ENCODE data around the gene WFDC6.

WFDC6 gene

GRCh38 chr20:45548410-45548809 lies 9.1 kb upstream of the WFDC6 start:
- intact Hi-C loops (cut with micrococcal nuclease), result no loop called here
- no peaks in the 10 kb centered on the region for H3K36me3 Mint-ChIP-seq (ENCODE audit: low read depth)

GRCh38 chr20:45547206-45547770 lies 8.0 kb upstream of the WFDC6 start, which contains the start of gene EPPIN:
Gene EPPIN, minus strand, starts transcription at chr20:45547401. Its CDS starts 44 bp downstream, at chr20:45547357.
- no peaks in the 10 kb centered on the region for H3K4me1 Mint-ChIP-seq (ENCODE audit: low read depth)
- H3K27ac Mint-ChIP-seq, result no peak within 1 kb of the TSS
- H3K27me3 Mint-ChIP-seq, result peaks cover 21% of the 10 kb centered on the region
- no peaks in the 10 kb centered on the region for H3K9me3 Mint-ChIP-seq
- H3K36me3 Mint-ChIP-seq (ENCODE audit: low read depth), result no peaks in the 10 kb centered on the region
- intact Hi-C loops (cut with micrococcal nuclease), result loop anchor here (2.0 kb wide), 1 partner anchor 224 kb away; no protein-coding TSS in a partner anchor
- H3K4me3 Mint-ChIP-seq, result no peak within 1 kb of the TSS

More at GRCh38 chr20:45548410-45548809, 9.1 kb upstream of the WFDC6 start:
- Mint-ChIP-seq H3K4me1 (ENCODE audit: low read depth) (no peaks in the 10 kb centered on the region), H3K9me3 (no peaks in the 10 kb centered on the region), H3K27ac (no peak overlapping the region), H3K27me3 (peaks cover 19% of the 10 kb centered on the region), H3K4me3 (no peak overlapping the region)

GRCh38 chr20:45545754-45546453 lies 6.6 kb upstream of the WFDC6 start:
- H3K27ac Mint-ChIP-seq, result no peak overlapping the region
- no peaks in the 10 kb centered on the region for H3K36me3 Mint-ChIP-seq (ENCODE audit: low read depth)
- no peaks in the 10 kb centered on the region for H3K4me1 Mint-ChIP-seq (ENCODE audit: low read depth)
- intact Hi-C loops (cut with micrococcal nuclease), result loop anchor here (2.0 kb wide), 1 partner anchor 225 kb away; no protein-coding TSS in a partner anchor
- no peaks in the 10 kb centered on the region for H3K9me3 Mint-ChIP-seq
- peaks cover 21% of the 10 kb centered on the region for H3K27me3 Mint-ChIP-seq
- H3K4me3 Mint-ChIP-seq, result no peak overlapping the region

GRCh38 chr20:45545351-45545750 lies 6.1 kb upstream of the WFDC6 start:
- Mint-ChIP-seq H3K4me1 (ENCODE audit: low read depth) (no peaks in the 10 kb centered on the region), H3K4me3 (no peak overlapping the region), H3K9me3 (no peaks in the 10 kb centered on the region), H3K27ac (no peak overlapping the region), H3K27me3 (peaks cover 20% of the 10 kb centered on the region), H3K36me3 (ENCODE audit: low read depth) (no peaks in the 10 kb centered on the region)
- intact Hi-C loops (cut with micrococcal nuclease), result no loop called here

- H3K9me3 Mint-ChIP-seq, result no peaks in the 10 kb centered on the region
- H3K36me3 Mint-ChIP-seq (ENCODE audit: low read depth), result no peaks in the 10 kb centered on the region
- H3K27me3 Mint-ChIP-seq, result peaks cover 15% of the 10 kb centered on the region
- intact Hi-C loops (cut with micrococcal nuclease), result no loop called here
- H3K4me3 Mint-ChIP-seq, result no peak overlapping the region
- no peak overlapping the region for H3K27ac Mint-ChIP-seq
- no peaks in the 10 kb centered on the region for H3K4me1 Mint-ChIP-seq (ENCODE audit: low read depth)
These were observed 978 bp downstream of the WFDC6 start for GRCh38 chr20:45538209-45538799.

- Mint-ChIP-seq H3K27ac (no peak overlapping the region), H3K9me3 (no peaks in the 10 kb centered on the region), H3K27me3 (peaks cover 27% of the 10 kb centered on the region), H3K4me3 (no peak overlapping the region), H3K36me3 (ENCODE audit: low read depth) (no peaks in the 10 kb centered on the region), H3K4me1 (ENCODE audit: low read depth) (peaks cover 6% of the 10 kb centered on the region)
- intact Hi-C loops (cut with micrococcal nuclease), result no loop called here
These were observed 12.0 kb downstream of the WFDC6 start for GRCh38 chr20:45527294-45527693.

- intact Hi-C loops (cut with micrococcal nuclease), result no loop called here
- Mint-ChIP-seq H3K27me3 (peaks cover 23% of the 10 kb centered on the region), H3K36me3 (ENCODE audit: low read depth) (no peaks in the 10 kb centered on the region)
These were observed 15.5 kb downstream of the WFDC6 start for GRCh38 chr20:45523821-45524220.

GRCh38 chr20:45518282-45518681 lies 21.0 kb downstream of the WFDC6 start:
- H3K27ac Mint-ChIP-seq, result no peak overlapping the region
- no peak overlapping the region for H3K4me3 Mint-ChIP-seq
- H3K4me1 Mint-ChIP-seq (ENCODE audit: low read depth), result no peaks in the 10 kb centered on the region
- no peaks in the 10 kb centered on the region for H3K36me3 Mint-ChIP-seq (ENCODE audit: low read depth)
- peaks cover 21% of the 10 kb centered on the region for H3K27me3 Mint-ChIP-seq
- H3K9me3 Mint-ChIP-seq, result no peaks in the 10 kb centered on the region
- intact Hi-C loops (cut with micrococcal nuclease), result no loop called here

More at GRCh38 chr20:45523821-45524220, 15.5 kb downstream of the WFDC6 start:
- H3K27ac Mint-ChIP-seq, result no peak overlapping the region
- no peak overlapping the region for H3K4me3 Mint-ChIP-seq
- no peaks in the 10 kb centered on the region for H3K9me3 Mint-ChIP-seq
- H3K4me1 Mint-ChIP-seq (ENCODE audit: low read depth), result peaks cover 6% of the 10 kb centered on the region

GRCh38 chr20:45515147-45515913 lies 24.0 kb downstream of the WFDC6 start, which contains the start of gene SPINT3:
Gene SPINT3, minus strand, starts transcription at chr20:45515622. Its CDS starts 14 bp downstream, at chr20:45515608.
- Mint-ChIP-seq H3K27me3 (peaks cover 26% of the 10 kb centered on the region), H3K9me3 (no peaks in the 10 kb centered on the region), H3K4me3 (no peak within 1 kb of the TSS), H3K36me3 (ENCODE audit: low read depth) (no peaks in the 10 kb centered on the region), H3K4me1 (ENCODE audit: low read depth) (no peaks in the 10 kb centered on the region), H3K27ac (no peak within 1 kb of the TSS)
- intact Hi-C loops (cut with micrococcal nuclease), result no loop called here

- H3K9me3 Mint-ChIP-seq, result no peaks in the 10 kb centered on the region
- no peak overlapping the region for H3K4me3 Mint-ChIP-seq
- no peak overlapping the region for H3K27ac Mint-ChIP-seq
- no peaks in the 10 kb centered on the region for H3K36me3 Mint-ChIP-seq (ENCODE audit: low read depth)
- intact Hi-C loops (cut with micrococcal nuclease), result no loop called here
- no peaks in the 10 kb centered on the region for H3K4me1 Mint-ChIP-seq (ENCODE audit: low read depth)
- peaks cover 26% of the 10 kb centered on the region for H3K27me3 Mint-ChIP-seq
These were observed 28.9 kb downstream of the WFDC6 start for GRCh38 chr20:45510242-45510862.

- Mint-ChIP-seq H3K4me3 (no peak overlapping the region), H3K9me3 (no peaks in the 10 kb centered on the region), H3K4me1 (ENCODE audit: low read depth) (no peaks in the 10 kb centered on the region), H3K36me3 (ENCODE audit: low read depth) (no peaks in the 10 kb centered on the region), H3K27ac (no peak overlapping the region), H3K27me3 (peaks cover 23% of the 10 kb centered on the region)
- intact Hi-C loops (cut with micrococcal nuclease), result no loop called here
These were observed 30.2 kb downstream of the WFDC6 start for GRCh38 chr20:45509091-45509490.

GRCh38 chr20:45508068-45508886 lies 31.0 kb downstream of the WFDC6 start:
- H3K4me1 Mint-ChIP-seq (ENCODE audit: low read depth), result no peaks in the 10 kb centered on the region
- no peaks in the 10 kb centered on the region for H3K36me3 Mint-ChIP-seq (ENCODE audit: low read depth)
- H3K27ac Mint-ChIP-seq, result no peak overlapping the region
- H3K4me3 Mint-ChIP-seq, result no peak overlapping the region
- peaks cover 21% of the 10 kb centered on the region for H3K27me3 Mint-ChIP-seq
- H3K9me3 Mint-ChIP-seq, result no peaks in the 10 kb centered on the region
- intact Hi-C loops (cut with micrococcal nuclease), result no loop called here
